Lower leg skin (tissue), 3 donors: ENCODE data around the gene TCF7L1.
"Not testable (repeated sequence)": the region's sequence is repeated elsewhere in the genome, so short reads cannot be mapped to it uniquely, and the experiment has no call there.

Experiments used
- CTCF ChIP-seq, 3 donors: fragments of 450-650 bp; IDR thresholded peaks; one replicate each; pipeline ENCODE4 v1.5.1; 2016; ENCODE audit warnings: antibody characterized with exemption in 3 of 3, mild to moderate bottlenecking in 3 of 3, moderate library complexity in 2 of 3
- POLR2A ChIP-seq, 2 donors: fragments of 450-650 bp; IDR thresholded peaks; one replicate each; pipeline ENCODE4 v1.6.1; 2016 to 2017; ENCODE audit warnings: antibody characterized with exemption in 2 of 2, mild to moderate bottlenecking in 1 of 2, moderate library complexity in 1 of 2

DNA sequence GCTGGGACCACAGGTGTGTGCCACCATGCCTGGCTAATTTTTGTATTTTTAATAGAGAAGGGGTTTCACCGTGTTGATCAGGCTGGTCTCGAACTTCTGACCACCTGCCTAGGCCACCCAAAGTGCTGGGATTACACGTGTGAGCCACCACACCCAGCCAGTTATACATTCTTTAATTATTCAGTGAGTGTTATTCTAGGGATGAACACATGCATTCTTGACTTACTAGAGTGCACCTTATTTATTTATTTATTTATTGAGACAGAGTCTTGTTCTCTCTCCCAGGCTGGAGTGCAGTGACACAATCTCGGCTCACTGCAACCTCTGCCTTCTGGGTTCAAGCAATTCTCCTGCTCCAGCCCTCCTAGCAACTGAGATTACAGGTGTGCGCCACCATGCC lies 6.7 kb upstream of the TCF7L1 start:
- TF ChIP-seq CTCF, POLR2A (IDR thresholded peaks at IDR 0.05): not testable (repeated sequence)
